Measurements from ENCODE around the gene FBXW7. TPM values are rescaled to one million over a fixed set of nuclear protein-coding genes. Genes with fewer than 3 reads are reported as not detected.

The FBXW7 gene
- total and polyA plus RNA-seq, 2 of the 8 experiments (the other 6 are each of a cell fraction or from before 2014, with no cell fraction given) = 6.0 to 26.7 TPM

DNA sequence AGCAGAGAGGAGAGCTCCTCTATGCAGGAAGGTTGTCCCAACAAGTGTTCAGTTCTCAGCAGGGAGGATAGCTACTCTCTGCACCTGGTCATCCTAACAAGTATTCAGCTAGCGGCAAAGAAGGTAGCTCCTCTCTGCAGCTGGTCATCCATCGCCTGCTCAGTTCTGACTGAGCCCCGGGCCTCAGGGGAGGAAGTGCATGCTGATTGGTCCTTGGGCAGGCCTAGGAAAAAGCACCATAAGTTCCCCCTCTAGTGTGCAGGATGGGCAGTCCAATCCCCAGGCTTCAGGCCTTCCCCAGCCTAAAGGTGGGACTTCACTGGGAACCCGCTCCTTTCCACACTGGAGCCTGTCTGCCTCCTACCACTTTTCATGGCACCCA, 4.4 kb upstream of the FBXW7 start:
- Histone ChIP-seq H2AFZ (ENCODE audit: low read length) (no peak overlapping the region), H3K4me1 (replicated peaks in 1 of 4; ENCODE audit: control insufficient read depth in 3 of 4, insufficient read depth in 4 of 4, low read length in 3 of 4) (peaks cover 0 to 18% (median 6%) of the 10 kb centered on the region in 4 experiments; a peak in 4 of 7 replicates), H4K8ac (ENCODE audit: extremely low read depth, insufficient read depth, low read length) (peak overlapping the region; percentile 75; the same call in 1 of the 2 replicates), H2AK5ac (ENCODE audit: low read depth, low read length) (no peak overlapping the region), H3K4me2 (ENCODE audit: insufficient read depth in 1 of 2, low read depth in 2 of 2, low read length in 2 of 2) (peak overlapping the region in 1 of 2 experiments; percentile 45; a peak in 2 of 4 replicates), H3K23me2 (ENCODE audit: low read depth, low read length) (no peaks in the 10 kb centered on the region; the same call in 1 of the 2 replicates), H3K4ac (replicated peaks; ENCODE audit: insufficient read length, low read depth, low read length) (no peak overlapping the region), H2BK12ac (ENCODE audit: low read depth, low read length) (no peak overlapping the region), H3K9ac (replicated peaks in 1 of 4; ENCODE audit: extremely low read depth in 1 of 4, low read depth in 3 of 4, low read length in 3 of 4) (no peak overlapping the region), H3K36me3 (ENCODE audit: control insufficient read depth in 2 of 4, insufficient read depth in 4 of 4, low read length in 3 of 4) (peaks cover 0 to 4% (median 0%) of the 10 kb centered on the region in 4 experiments; a peak in 1 of 8 replicates), H3K27ac (ENCODE audit: low read depth, low read length) (no peak overlapping the region), H3K27me3 (replicated peaks in 1 of 4; ENCODE audit: control insufficient read depth in 3 of 4, extremely low read depth in 1 of 4, insufficient read depth in 3 of 4, low read length in 3 of 4) (no peaks in the 10 kb centered on the region), H3K18ac (ENCODE audit: extremely low read depth, low read length) (no peak overlapping the region), H2BK20ac (ENCODE audit: low read length) (no peak overlapping the region), H4K20me1 (replicated peaks in 1 of 2; ENCODE audit: control insufficient read depth in 1 of 2, insufficient read depth in 2 of 2, low read length in 2 of 2) (peaks cover 5 to 7% of the 10 kb centered on the region in 2 experiments), H3K79me2 (ENCODE audit: control insufficient read depth in 1 of 2, insufficient read depth in 2 of 2, low read length in 2 of 2) (peaks cover 4 to 31% of the 10 kb centered on the region in 2 experiments; a peak in 3 of 4 replicates), H4K91ac (replicated peaks; ENCODE audit: insufficient read length, low read length) (no peak overlapping the region), H4K5ac (ENCODE audit: insufficient read length, low read depth, low read length) (no peak overlapping the region), H2BK120ac (replicated peaks; ENCODE audit: low read depth, low read length) (no peak overlapping the region), H3K79me1 (ENCODE audit: low read depth, low read length) (peaks cover 6% of the 10 kb centered on the region), H3K23ac (ENCODE audit: insufficient read length) (no peak overlapping the region), H3K4me3 (ENCODE audit: extremely low read depth in 1 of 4, insufficient read depth in 2 of 4, low read depth in 3 of 4, low read length in 4 of 4) (no peak overlapping the region), H3K56ac (replicated peaks; ENCODE audit: insufficient read length, low read depth, low read length) (no peak overlapping the region), H2BK5ac (ENCODE audit: low read depth, low read length) (no peak overlapping the region; the same call in 1 of the 2 replicates), H3K14ac (ENCODE audit: insufficient read length) (no peak overlapping the region), H2BK15ac (ENCODE audit: low read length) (no peak overlapping the region), H3K9me3 (ENCODE audit: insufficient read depth in 2 of 2, low read depth in 1 of 2, low read length in 1 of 2) (no peaks in the 10 kb centered on the region)
- DNase-seq (ENCODE audit: low read depth in 1 of 2, low spot score in 2 of 2) = peak in 1 of 2 experiments; percentile 48
- 70% methylated on average over 4 of the region's 4 CpGs; no CpG with 5 or more reads in 1 of the 2 experiments for WGBS, 2 experiments (ENCODE audit: extremely low coverage in 1 of 2, insufficient coverage in 1 of 2, insufficient read length in 1 of 2, insufficient replicate concordance in 2 of 2, low coverage in 1 of 2, low lambda C conversion rate in 2 of 2, missing lambda C conversion rate in 1 of 2)
- FAIRE-seq = peak; percentile 36
- ChIA-PET CTCF (ENCODE audit: partially characterized antibody) (interaction anchor here (0.6 to 1.8 kb wide), 8 partner anchors 14 to 139 kb away, joined by 3 to 6 read pairs (median 4); no protein-coding TSS in a partner anchor), POLR2A (ENCODE audit: partially characterized antibody) (interaction anchor here (0.9 kb wide), 1 partner anchor 11 kb away, joined by 3 read pairs; no protein-coding TSS in a partner anchor)
- no peak for TF ChIP-seq FOSL1 (IDR thresholded peaks at IDR 0.05; ENCODE audit: insufficient read depth, low read depth, low read length)
- TF ChIP-seq RAD21 (IDR thresholded peaks at IDR 0.05 in 1 of 2, conservative IDR thresholded peaks at IDR 0.05 in 1 of 2; ENCODE audit: low read depth in 2 of 2, low read length in 2 of 2) = peak; percentile 34 to 48; a peak in 3 of 4 replicates
- TF ChIP-seq POLR2AphosphoS5 (IDR thresholded peaks at IDR 0.05; ENCODE audit: low read depth, low read length) = 0 out of 2 replicates have a peak, but pooled peaks have one; percentile 34
- no peak for TF ChIP-seq KDM5A (IDR thresholded peaks at IDR 0.05; ENCODE audit: low read length)
- TF ChIP-seq POU5F1 (IDR thresholded peaks at IDR 0.05; ENCODE audit: low read depth, low read length) = no peak
- TF ChIP-seq SP1 (IDR thresholded peaks at IDR 0.05; ENCODE audit: low read depth, low read length) = no peak
- TF ChIP-seq YY1 (IDR thresholded peaks at IDR 0.05; ENCODE audit: low read depth, low read length) = no peak
- peak; percentile 33; the same call in 1 of the 2 replicates for TF ChIP-seq TBP (IDR thresholded peaks at IDR 0.05; ENCODE audit: low read depth, low read length)
- no peak for TF ChIP-seq BCL11A (IDR thresholded peaks at IDR 0.05; ENCODE audit: low read depth in 2 of 2, low read length in 2 of 2)
- peak; percentile 29 to 48 (median 43); a peak in 3 of 4 replicates for TF ChIP-seq CTCF (IDR thresholded peaks at IDR 0.05; ENCODE audit: control extremely low read depth in 1 of 3, insufficient read depth in 1 of 3, low read depth in 1 of 3, low read length in 3 of 3)
